Measurements from ENCODE around the gene MAPK10. TPM values are rescaled to one million over a fixed set of nuclear protein-coding genes. Genes with fewer than 3 reads are reported as not detected.

Gene MAPK10
- total and polyA plus RNA-seq, 9 of the 15 experiments (the other 6 are each of a cell fraction or from before 2014, with no cell fraction given): 0.10 to 0.53 (median 0.18) TPM; not detected in 4

DNA sequence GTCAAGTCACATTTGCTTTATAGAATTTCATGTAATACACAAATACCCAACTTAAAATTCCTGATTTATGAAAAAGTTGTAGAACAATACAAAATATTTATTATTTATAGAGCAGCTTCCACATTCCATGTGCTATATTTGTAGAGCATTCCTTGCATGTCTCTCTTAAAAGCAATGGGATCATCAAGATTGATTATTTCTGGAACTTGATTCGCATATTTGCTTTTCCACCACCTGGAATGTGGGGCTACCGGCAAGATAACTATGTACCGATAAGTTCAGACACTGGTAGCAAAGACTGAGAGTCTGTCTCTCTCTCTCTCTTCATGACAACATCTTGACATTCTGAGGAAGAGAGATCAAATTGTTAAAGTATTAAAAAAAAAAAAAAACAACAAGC, 59.3 kb downstream of the MAPK10 start:
- BruUV-seq (replicated peaks): no TSS peak
- DNase-seq (ENCODE audit: extremely low read depth in 1 of 4, low spot score in 3 of 4) (no peak), ATAC-seq (no peak), FAIRE-seq (no peak)
- Histone ChIP-seq H4K20me1 (replicated peaks; ENCODE audit: control insufficient read depth, insufficient read depth, low read length) (no peaks in the 10 kb centered on the region), H3K36me3 (ENCODE audit: control insufficient read depth, insufficient read depth, low read length) (no peaks in the 10 kb centered on the region), H3K4me1 (replicated peaks in 1 of 2; ENCODE audit: control insufficient read depth in 2 of 2, insufficient read depth in 2 of 2, low read length in 2 of 2) (no peaks in the 10 kb centered on the region), H3K9ac (ENCODE audit: insufficient read depth in 1 of 2, low read depth in 2 of 2, low read length in 2 of 2) (no peak overlapping the region), H2AFZ (ENCODE audit: low read depth, low read length) (no peak overlapping the region), H3K27ac (ENCODE audit: extremely low read depth, low read depth, low read length) (no peak overlapping the region), H3K4me3 (no peak overlapping the region), H3K9me3 (replicated peaks; ENCODE audit: control insufficient read depth, insufficient read depth, low read depth, low read length) (no peaks in the 10 kb centered on the region), H3K27me3 (ENCODE audit: control insufficient read depth in 2 of 2, insufficient read depth in 2 of 2, low read length in 2 of 2) (no peaks in the 10 kb centered on the region), H3K79me2 (ENCODE audit: control insufficient read depth, insufficient read depth, low read length) (no peaks in the 10 kb centered on the region), H3K4me2 (ENCODE audit: insufficient read depth, low read length) (no peak overlapping the region), H3K9me1 (ENCODE audit: control insufficient read depth, insufficient read depth, low read length) (no peaks in the 10 kb centered on the region)
- WGBS (ENCODE audit: insufficient coverage, low coverage, missing lambda C conversion rate): 2% methylated on average over 3 of the region's 3 CpGs
- no peak for TF ChIP-seq ZNF778 (CRISPR knock-in tag; IDR thresholded peaks at IDR 0.05)
- TF ChIP-seq, protein P1, sequence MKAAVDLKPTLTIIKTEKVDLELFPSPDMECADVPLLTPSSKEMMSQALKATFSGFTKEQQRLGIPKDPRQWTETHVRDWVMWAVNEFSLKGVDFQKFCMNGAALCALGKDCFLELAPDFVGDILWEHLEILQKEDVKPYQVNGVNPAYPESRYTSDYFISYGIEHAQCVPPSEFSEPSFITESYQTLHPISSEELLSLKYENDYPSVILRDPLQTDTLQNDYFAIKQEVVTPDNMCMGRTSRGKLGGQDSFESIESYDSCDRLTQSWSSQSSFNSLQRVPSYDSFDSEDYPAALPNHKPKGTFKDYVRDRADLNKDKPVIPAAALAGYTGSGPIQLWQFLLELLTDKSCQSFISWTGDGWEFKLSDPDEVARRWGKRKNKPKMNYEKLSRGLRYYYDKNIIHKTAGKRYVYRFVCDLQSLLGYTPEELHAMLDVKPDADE (conservative IDR thresholded peaks at IDR 0.05; ENCODE audit: control insufficient read depth, low read depth, low read length): no peak
- in situ Hi-C loops (cut with MboI): no loop called here
- POLR2A ChIA-PET: no interaction called here
- CTCF ChIA-PET (ENCODE audit: low intra/inter-chr PET ratio): no interaction called here
- intact Hi-C loops (cut with micrococcal nuclease): no loop called here

DNA sequence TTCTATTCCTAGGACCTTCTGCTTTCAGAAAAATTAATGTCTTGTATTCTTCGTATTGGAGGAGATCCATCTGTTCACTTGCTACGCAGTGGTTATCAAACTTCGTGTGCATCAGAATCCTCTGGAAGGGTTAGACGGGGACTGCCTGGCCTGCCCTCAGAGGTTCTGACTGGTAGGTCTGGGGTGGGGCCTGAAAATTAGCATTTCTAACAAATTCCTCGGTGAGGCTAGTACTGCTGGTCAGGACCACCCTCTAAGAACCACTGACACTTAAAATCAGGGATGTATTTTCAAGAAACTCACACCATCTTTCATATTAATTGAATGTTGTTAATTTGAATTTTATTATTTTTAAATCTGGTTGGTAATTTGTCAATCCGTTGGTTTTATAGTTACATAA, 63.0 kb downstream of the MAPK10 start:
- Histone ChIP-seq H3K4me3 (no peak overlapping the region), H3K4me2 (ENCODE audit: insufficient read depth, low read length) (no peak overlapping the region), H3K79me2 (ENCODE audit: control insufficient read depth, insufficient read depth, low read length) (no peaks in the 10 kb centered on the region), H3K36me3 (ENCODE audit: control insufficient read depth, insufficient read depth, low read length) (no peaks in the 10 kb centered on the region), H3K9me1 (ENCODE audit: control insufficient read depth, insufficient read depth, low read length) (no peaks in the 10 kb centered on the region), H3K27me3 (ENCODE audit: control insufficient read depth in 2 of 2, insufficient read depth in 2 of 2, low read length in 2 of 2) (no peaks in the 10 kb centered on the region; a peak in 1 of 5 replicates), H4K20me1 (replicated peaks; ENCODE audit: control insufficient read depth, insufficient read depth, low read length) (no peaks in the 10 kb centered on the region), H2AFZ (ENCODE audit: low read depth, low read length) (no peak overlapping the region), H3K9ac (ENCODE audit: insufficient read depth in 1 of 2, low read depth in 2 of 2, low read length in 2 of 2) (no peak overlapping the region), H3K9me3 (replicated peaks; ENCODE audit: control insufficient read depth, insufficient read depth, low read depth, low read length) (no peaks in the 10 kb centered on the region), H3K4me1 (replicated peaks in 1 of 2; ENCODE audit: control insufficient read depth in 2 of 2, insufficient read depth in 2 of 2, low read length in 2 of 2) (no peaks in the 10 kb centered on the region), H3K27ac (ENCODE audit: extremely low read depth, low read depth, low read length) (no peak overlapping the region)
- POLR2A ChIA-PET: no interaction called here
- ATAC-seq: no peak
- BruUV-seq (replicated peaks): no TSS peak
- intact Hi-C loops (cut with micrococcal nuclease): no loop called here
- CTCF ChIA-PET (ENCODE audit: low intra/inter-chr PET ratio): no interaction called here
- DNase-seq (ENCODE audit: extremely low read depth in 1 of 4, low spot score in 3 of 4): no peak
- 2% methylated on average over 6 of the region's 6 CpGs for WGBS (ENCODE audit: insufficient coverage, low coverage, missing lambda C conversion rate)
- FAIRE-seq: no peak
- in situ Hi-C loops (cut with MboI): no loop called here
- TF ChIP-seq CAMTA2 (CRISPR knock-in tag; conservative IDR thresholded peaks at IDR 0.05): no peak
- no peak for TF ChIP-seq ZNF41 (CRISPR knock-in tag; conservative IDR thresholded peaks at IDR 0.05)
- no peak for TF ChIP-seq PCBP2 (IDR thresholded peaks at IDR 0.05; ENCODE audit: low read depth, low read length, poor library complexity, severe bottlenecking)
